ENCODE results near the gene CILP2.
A peak's percentile ranks its signal among the peaks of the same experiment; 100 is the strongest.

Gene CILP2

DNA sequence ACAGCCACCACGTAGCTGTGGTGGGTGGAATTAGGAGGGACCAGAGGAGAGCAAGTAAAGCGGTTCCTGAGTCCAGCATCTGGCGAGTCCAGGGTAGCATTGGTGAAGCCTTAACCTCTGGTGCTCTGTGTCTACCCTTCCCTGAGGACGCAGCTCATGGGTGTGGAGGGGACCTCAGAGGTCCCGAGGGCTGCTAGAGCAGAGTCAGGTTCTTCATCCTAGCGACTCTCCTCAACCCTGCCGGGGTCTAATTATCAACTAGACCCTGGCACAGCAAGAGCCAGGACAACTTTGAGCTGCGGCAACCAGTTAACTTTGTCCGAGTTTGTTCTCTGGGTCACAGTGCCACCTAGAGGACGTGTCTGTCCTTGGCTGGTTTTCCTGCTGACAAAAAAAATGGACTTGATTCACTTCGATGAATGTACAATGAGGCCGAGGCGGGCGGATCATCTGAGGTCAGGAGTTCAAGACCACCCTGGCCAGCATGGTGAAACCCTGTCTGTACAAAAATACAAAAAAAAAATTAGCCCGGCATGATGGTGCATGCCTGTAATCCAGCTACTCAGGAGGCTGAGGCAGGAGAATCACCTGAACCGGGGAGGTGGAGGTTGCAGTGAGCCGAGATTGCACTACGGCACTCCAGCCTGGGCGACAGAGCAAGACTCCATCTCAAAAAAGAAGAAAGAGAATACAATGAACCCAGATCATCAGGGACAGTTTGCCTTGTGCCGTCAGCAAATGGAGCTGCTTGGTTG is 47.7 kb upstream of the CILP2 start:
- Histone ChIP-seq H3K9me3 (ENCODE audit: control insufficient read depth, insufficient read depth, low read depth, low read length) (no peaks in the 10 kb centered on the region), H3K4me1 (ENCODE audit: control insufficient read depth, insufficient read depth, low read length) (peaks cover 11% of the 10 kb centered on the region), H3K27ac (ENCODE audit: extremely low read depth, low read depth, low read length) (no peak overlapping the region), H3K36me3 (ENCODE audit: control insufficient read depth in 2 of 2, insufficient read depth in 1 of 2, low read length in 2 of 2) (peaks cover 0 to 46% of the 10 kb centered on the region in 2 experiments; a peak in 2 of 3 replicates), H3K4me3 (ENCODE audit: low read depth, low read length) (no peak overlapping the region)
- CTCF ChIA-PET: interaction anchor here (0.5 to 2.7 kb wide), 43 partner anchors 9 to 470 kb away, joined by 3 to 49 read pairs (median 4); partner anchors contain the start of genes GATAD2A and GMIP
- POLR2A ChIA-PET: interaction anchor here (0.9 to 2.0 kb wide), 4 partner anchors 85 to 148 kb away, joined by 3 to 10 read pairs (median 5); partner anchors contain the start of gene GATAD2A
- TF ChIP-seq ZNF140 (tag by site-specific recombination; IDR thresholded peaks at IDR 0.05) (no peak), ZNF184 (tag by site-specific recombination; IDR thresholded peaks at IDR 0.05) (no peak), CTCF (tag by site-specific recombination; IDR thresholded peaks at IDR 0.05) (peak; percentile 60), ZNF202 (tag by site-specific recombination; IDR thresholded peaks at IDR 0.05; ENCODE audit: borderline replicate concordance) (no peak), ZNF600 (tag by site-specific recombination; IDR thresholded peaks at IDR 0.05) (peak; percentile 73), ZNF10 (tag by site-specific recombination; IDR thresholded peaks at IDR 0.05) (peak; percentile 45), ZNF335 (tag by site-specific recombination; conservative IDR thresholded peaks at IDR 0.05) (peak; percentile 41; the same call in 1 of the 2 replicates), GLIS1 (tag by site-specific recombination; IDR thresholded peaks at IDR 0.05) (0 out of 2 replicates have a peak, but pooled peaks have one; percentile 29), ZNF654 (tag by site-specific recombination; IDR thresholded peaks at IDR 0.05; ENCODE audit: low read depth) (peak; percentile 74), ZNF354C (tag by site-specific recombination; IDR thresholded peaks at IDR 0.05; ENCODE audit: borderline replicate concordance, low read depth) (no peak), ZNF660 (tag by site-specific recombination; IDR thresholded peaks at IDR 0.05) (peak; percentile 34; the same call in 1 of the 2 replicates), ZNF2 (tag by site-specific recombination; IDR thresholded peaks at IDR 0.05) (no peak), ZNF211 (tag by site-specific recombination; IDR thresholded peaks at IDR 0.05; ENCODE audit: low read depth) (no peak)
- TF ChIP-seq, protein P1, sequence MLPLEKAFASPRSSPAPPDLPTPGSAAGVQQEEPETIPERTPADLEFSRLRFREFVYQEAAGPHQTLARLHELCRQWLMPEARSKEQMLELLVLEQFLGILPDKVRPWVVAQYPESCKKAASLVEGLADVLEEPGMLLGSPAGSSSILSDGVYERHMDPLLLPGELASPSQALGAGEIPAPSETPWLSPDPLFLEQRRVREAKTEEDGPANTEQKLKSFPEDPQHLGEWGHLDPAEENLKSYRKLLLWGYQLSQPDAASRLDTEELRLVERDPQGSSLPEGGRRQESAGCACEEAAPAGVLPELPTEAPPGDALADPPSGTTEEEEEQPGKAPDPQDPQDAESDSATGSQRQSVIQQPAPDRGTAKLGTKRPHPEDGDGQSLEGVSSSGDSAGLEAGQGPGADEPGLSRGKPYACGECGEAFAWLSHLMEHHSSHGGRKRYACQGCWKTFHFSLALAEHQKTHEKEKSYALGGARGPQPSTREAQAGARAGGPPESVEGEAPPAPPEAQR (tag by site-specific recombination; IDR thresholded peaks at IDR 0.05): no peak
- TF ChIP-seq, protein P2, sequence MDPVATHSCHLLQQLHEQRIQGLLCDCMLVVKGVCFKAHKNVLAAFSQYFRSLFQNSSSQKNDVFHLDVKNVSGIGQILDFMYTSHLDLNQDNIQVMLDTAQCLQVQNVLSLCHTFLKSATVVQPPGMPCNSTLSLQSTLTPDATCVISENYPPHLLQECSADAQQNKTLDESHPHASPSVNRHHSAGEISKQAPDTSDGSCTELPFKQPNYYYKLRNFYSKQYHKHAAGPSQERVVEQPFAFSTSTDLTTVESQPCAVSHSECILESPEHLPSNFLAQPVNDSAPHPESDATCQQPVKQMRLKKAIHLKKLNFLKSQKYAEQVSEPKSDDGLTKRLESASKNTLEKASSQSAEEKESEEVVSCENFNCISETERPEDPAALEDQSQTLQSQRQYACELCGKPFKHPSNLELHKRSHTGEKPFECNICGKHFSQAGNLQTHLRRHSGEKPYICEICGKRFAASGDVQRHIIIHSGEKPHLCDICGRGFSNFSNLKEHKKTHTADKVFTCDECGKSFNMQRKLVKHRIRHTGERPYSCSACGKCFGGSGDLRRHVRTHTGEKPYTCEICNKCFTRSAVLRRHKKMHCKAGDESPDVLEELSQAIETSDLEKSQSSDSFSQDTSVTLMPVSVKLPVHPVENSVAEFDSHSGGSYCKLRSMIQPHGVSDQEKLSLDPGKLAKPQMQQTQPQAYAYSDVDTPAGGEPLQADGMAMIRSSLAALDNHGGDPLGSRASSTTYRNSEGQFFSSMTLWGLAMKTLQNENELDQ (tag by site-specific recombination; IDR thresholded peaks at IDR 0.05; ENCODE audit: low read depth): no peak

DNA sequence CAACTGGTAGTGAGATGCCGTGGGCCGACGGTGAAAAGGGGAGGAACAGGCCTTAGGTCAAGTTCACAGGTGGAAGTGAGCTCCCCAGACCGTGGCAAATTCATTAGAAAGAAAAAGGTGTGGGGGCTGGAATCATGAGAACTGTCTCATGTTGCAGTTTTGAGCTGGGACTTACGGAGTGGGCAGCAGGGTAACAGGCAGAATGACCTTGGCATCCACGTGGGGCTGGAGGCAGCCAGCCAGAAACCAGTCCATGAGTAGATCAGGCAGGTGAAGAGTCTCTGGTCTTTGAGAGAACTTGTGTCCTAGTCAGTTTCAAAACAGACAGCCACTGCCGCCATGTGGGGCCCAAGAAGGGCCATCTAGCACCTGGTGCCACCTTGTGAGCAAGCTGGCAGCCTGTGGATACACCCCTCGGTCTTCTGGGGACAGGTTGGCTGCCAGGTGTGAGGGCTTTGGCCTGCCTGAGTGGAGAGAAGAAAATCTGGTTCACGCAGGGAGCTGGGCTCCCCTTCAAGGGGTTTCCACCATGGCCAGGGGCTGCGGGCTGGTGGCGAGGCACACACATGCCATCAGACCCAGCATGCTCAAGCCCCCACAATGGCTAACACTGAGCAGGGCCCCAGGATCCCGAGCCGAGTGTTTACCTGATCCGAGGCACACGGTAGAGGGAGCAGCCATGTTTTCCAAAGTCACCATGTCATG is 46.6 kb upstream of the CILP2 start:
- H3K4me1 ChIP-seq (ENCODE audit: control insufficient read depth, insufficient read depth, low read length): peaks cover 11% of the 10 kb centered on the region
- CTCF ChIA-PET: interaction anchor here (0.5 to 2.7 kb wide), 23 partner anchors 13 to 346 kb away, joined by 3 to 49 read pairs (median 6); partner anchors contain the start of genes GATAD2A and GMIP
- H3K9me3 ChIP-seq (ENCODE audit: control insufficient read depth, insufficient read depth, low read depth, low read length): no peaks in the 10 kb centered on the region
- POLR2A ChIA-PET: no interaction called here
- H3K4me3 ChIP-seq (ENCODE audit: low read depth, low read length): no peak overlapping the region
- no peak overlapping the region for H3K27ac ChIP-seq (ENCODE audit: extremely low read depth, low read depth, low read length)
- peaks cover 0 to 54% of the 10 kb centered on the region in 2 experiments; a peak in 2 of 3 replicates for H3K36me3 ChIP-seq (ENCODE audit: control insufficient read depth in 2 of 2, insufficient read depth in 1 of 2, low read length in 2 of 2)
- TF ChIP-seq ZBTB7A (tag by site-specific recombination; IDR thresholded peaks at IDR 0.05; ENCODE audit: low read depth) (no peak), ZSCAN23 (tag by site-specific recombination; IDR thresholded peaks at IDR 0.05) (no peak), ZNF184 (tag by site-specific recombination; IDR thresholded peaks at IDR 0.05) (no peak), ZNF560 (tag by site-specific recombination; IDR thresholded peaks at IDR 0.05; ENCODE audit: borderline replicate concordance) (no peak), ZNF514 (tag by site-specific recombination; IDR thresholded peaks at IDR 0.05) (no peak), ZNF16 (tag by site-specific recombination; IDR thresholded peaks at IDR 0.05; ENCODE audit: low read depth) (no peak)
- TF ChIP-seq, protein P3, sequence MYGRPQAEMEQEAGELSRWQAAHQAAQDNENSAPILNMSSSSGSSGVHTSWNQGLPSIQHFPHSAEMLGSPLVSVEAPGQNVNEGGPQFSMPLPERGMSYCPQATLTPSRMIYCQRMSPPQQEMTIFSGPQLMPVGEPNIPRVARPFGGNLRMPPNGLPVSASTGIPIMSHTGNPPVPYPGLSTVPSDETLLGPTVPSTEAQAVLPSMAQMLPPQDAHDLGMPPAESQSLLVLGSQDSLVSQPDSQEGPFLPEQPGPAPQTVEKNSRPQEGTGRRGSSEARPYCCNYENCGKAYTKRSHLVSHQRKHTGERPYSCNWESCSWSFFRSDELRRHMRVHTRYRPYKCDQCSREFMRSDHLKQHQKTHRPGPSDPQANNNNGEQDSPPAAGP (tag by site-specific recombination; IDR thresholded peaks at IDR 0.05): no peak
- TF ChIP-seq, protein P4, sequence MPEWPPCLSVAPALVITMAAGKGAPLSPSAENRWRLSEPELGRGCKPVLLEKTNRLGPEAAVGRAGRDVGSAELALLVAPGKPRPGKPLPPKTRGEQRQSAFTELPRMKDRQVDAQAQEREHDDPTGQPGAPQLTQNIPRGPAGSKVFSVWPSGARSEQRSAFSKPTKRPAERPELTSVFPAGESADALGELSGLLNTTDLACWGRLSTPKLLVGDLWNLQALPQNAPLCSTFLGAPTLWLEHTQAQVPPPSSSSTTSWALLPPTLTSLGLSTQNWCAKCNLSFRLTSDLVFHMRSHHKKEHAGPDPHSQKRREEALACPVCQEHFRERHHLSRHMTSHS (tag by site-specific recombination; IDR thresholded peaks at IDR 0.05): no peak
